IPS DF 6.9 (cell line): ENCODE data around the gene CCNE1.

Experiments used
- DNase-seq: peaks from one replicate; pipeline ENCODE4 v3.0.0-alpha.2; 2013; ENCODE audit warnings: low read depth, low spot score
- H3K27ac ChIP-seq: one replicate; pipeline ENCODE4 v1.5.1; 2013; ENCODE audit warnings: low read length, control low read depth
- H3K27me3 ChIP-seq: 2 replicates; pipeline ENCODE4 v1.6.1; 2013; ENCODE audit warnings: mild to moderate bottlenecking, low read length; ENCODE audit not compliant: control insufficient read depth, insufficient read depth
- H3K36me3 ChIP-seq: 2 replicates; pipeline ENCODE4 v1.6.1; 2013; ENCODE audit warnings: low read length; ENCODE audit not compliant: control insufficient read depth, insufficient read depth
- H3K4me1 ChIP-seq: 2 replicates; pipeline ENCODE4 v1.6.1; 2013; ENCODE audit warnings: low read length; ENCODE audit not compliant: control insufficient read depth, insufficient read depth
- H3K4me3 ChIP-seq: 2 replicates; pipeline ENCODE4 v1.5.1; 2013; ENCODE audit warnings: mild to moderate bottlenecking, low read length
- H3K9me3 ChIP-seq: 2 replicates; pipeline ENCODE4 v1.6.1; 2013; ENCODE audit warnings: low read length, inconsistent platforms; ENCODE audit not compliant: control insufficient read depth, insufficient read depth
- whole genome bisulfite sequencing: extraction: QIAGEN DNeasy Blood & Tissue Kit; methylation state at CpG from one replicate; pipeline ENCODE4 v1.1.7; 2013; ENCODE audit warnings: mixed read lengths, missing lambda C conversion rate; ENCODE audit not compliant: insufficient read length, insufficient coverage; 5-methylcytosine and 5-hydroxymethylcytosine counted together

Gene CCNE1

GRCh38 chr19:29773141-29773540 lies 38.6 kb upstream of the CCNE1 start:
- WGBS = no CpG with 5 or more reads among the region's 8 CpGs
- DNase-seq = no peak
- no peaks in the 10 kb centered on the region for H3K27me3 ChIP-seq
- H3K36me3 ChIP-seq = no peaks in the 10 kb centered on the region
- H3K9me3 ChIP-seq = no peaks in the 10 kb centered on the region
- H3K4me1 ChIP-seq = peaks cover 1% of the 10 kb centered on the region; the same call in 1 of the 2 replicates
- no peak overlapping the region for H3K4me3 ChIP-seq
- H3K27ac ChIP-seq = no peak overlapping the region

GRCh38 chr19:29774126-29774525 lies 37.7 kb upstream of the CCNE1 start:
- no peak for DNase-seq
- no peaks in the 10 kb centered on the region for H3K9me3 ChIP-seq
- H3K4me3 ChIP-seq = no peak overlapping the region
- no CpG with 5 or more reads among the region's 6 CpGs for WGBS
- H3K27ac ChIP-seq = no peak overlapping the region
- no peaks in the 10 kb centered on the region for H3K27me3 ChIP-seq
- H3K36me3 ChIP-seq = no peaks in the 10 kb centered on the region
- H3K4me1 ChIP-seq = peaks cover 1% of the 10 kb centered on the region; the same call in 1 of the 2 replicates

- no CpG with 5 or more reads among the region's 6 CpGs for WGBS
- H3K4me1 ChIP-seq = no peaks in the 10 kb centered on the region
- no peaks in the 10 kb centered on the region for H3K36me3 ChIP-seq
- H3K4me3 ChIP-seq = no peak overlapping the region
- no peak for DNase-seq
- no peak overlapping the region for H3K27ac ChIP-seq
- no peaks in the 10 kb centered on the region for H3K27me3 ChIP-seq
- H3K9me3 ChIP-seq = no peaks in the 10 kb centered on the region
Measured at GRCh38 chr19:29777781-29778309, 33.9 kb upstream of the CCNE1 start.

- H3K9me3 ChIP-seq = no peaks in the 10 kb centered on the region
- no peaks in the 10 kb centered on the region for H3K4me1 ChIP-seq
- no peaks in the 10 kb centered on the region for H3K27me3 ChIP-seq
- no peak overlapping the region for H3K4me3 ChIP-seq
- H3K36me3 ChIP-seq = no peaks in the 10 kb centered on the region
- no peak overlapping the region for H3K27ac ChIP-seq
- DNase-seq = no peak
- WGBS = no CpG with 5 or more reads among the region's 9 CpGs
Measured at GRCh38 chr19:29779921-29780320, 31.9 kb upstream of the CCNE1 start.

GRCh38 chr19:29781386-29782259 lies 30.2 kb upstream of the CCNE1 start:
- WGBS = no CpG with 5 or more reads among the region's 33 CpGs
- Histone ChIP-seq H3K4me3 (no peak overlapping the region), H3K27ac (no peak overlapping the region), H3K36me3 (no peaks in the 10 kb centered on the region), H3K9me3 (no peaks in the 10 kb centered on the region), H3K4me1 (no peaks in the 10 kb centered on the region), H3K27me3 (no peaks in the 10 kb centered on the region)
- no peak for DNase-seq

GRCh38 chr19:29782260-29782580 lies 29.6 kb upstream of the CCNE1 start:
- Histone ChIP-seq H3K36me3 (no peaks in the 10 kb centered on the region), H3K27me3 (no peaks in the 10 kb centered on the region), H3K4me1 (no peaks in the 10 kb centered on the region), H3K27ac (no peak overlapping the region), H3K4me3 (no peak overlapping the region), H3K9me3 (no peaks in the 10 kb centered on the region)
- no CpG with 5 or more reads among the region's 13 CpGs for WGBS
- no peak for DNase-seq

- Histone ChIP-seq H3K36me3 (no peaks in the 10 kb centered on the region), H3K4me1 (no peaks in the 10 kb centered on the region), H3K27me3 (no peaks in the 10 kb centered on the region), H3K4me3 (no peak overlapping the region), H3K27ac (no peak overlapping the region), H3K9me3 (no peaks in the 10 kb centered on the region)
- WGBS = no CpG with 5 or more reads among the region's 12 CpGs
- DNase-seq = no peak
Measured at GRCh38 chr19:29783627-29784190, 28.1 kb upstream of the CCNE1 start.

- WGBS = 80% methylated on average over 1 of the region's 1 CpG
- H3K27me3 ChIP-seq = no peaks in the 10 kb centered on the region
- H3K27ac ChIP-seq = no peak overlapping the region
- no peak for DNase-seq
- H3K4me1 ChIP-seq = no peaks in the 10 kb centered on the region
- H3K9me3 ChIP-seq = no peaks in the 10 kb centered on the region
- no peak overlapping the region for H3K4me3 ChIP-seq
- H3K36me3 ChIP-seq = no peaks in the 10 kb centered on the region
Measured at GRCh38 chr19:29784598-29785223, 27.1 kb upstream of the CCNE1 start.

GRCh38 chr19:29785360-29785759 lies 26.4 kb upstream of the CCNE1 start:
- Histone ChIP-seq H3K27ac (no peak overlapping the region), H3K9me3 (no peaks in the 10 kb centered on the region), H3K4me1 (no peaks in the 10 kb centered on the region), H3K4me3 (no peak overlapping the region), H3K36me3 (no peaks in the 10 kb centered on the region), H3K27me3 (no peaks in the 10 kb centered on the region)
- no peak for DNase-seq
- WGBS = no CpG with 5 or more reads among the region's 5 CpGs

- Histone ChIP-seq H3K27ac (no peak overlapping the region), H3K36me3 (no peaks in the 10 kb centered on the region), H3K4me1 (no peaks in the 10 kb centered on the region), H3K27me3 (no peaks in the 10 kb centered on the region), H3K4me3 (no peak overlapping the region), H3K9me3 (no peaks in the 10 kb centered on the region)
- no peak for DNase-seq
- WGBS = no CpG with 5 or more reads among the region's 5 CpGs
Measured at GRCh38 chr19:29785955-29786589, 25.7 kb upstream of the CCNE1 start.
